Inflammatory macrophage treated with lipopolysaccharide for 4 hours (primary cell): ENCODE results near the gene PRAMEF9.
"Not testable (repeated sequence)": the region's sequence is repeated elsewhere in the genome, so short reads cannot be mapped to it uniquely, and the experiment has no call there.

Experiments used
- DNase-seq: peaks from one replicate; pipeline ENCODE4 v3.0.0-alpha.2; 2020

The PRAMEF9 gene

GRCh38 chr1:13171548-13171947 lies at the start of gene PRAMEF9:
TSS of gene PRAMEF9 (plus strand) at chr1:13171848. CDS start at chr1:13175281, 3,433 bp downstream.
- DNase-seq = not testable (repeated sequence)

- not testable (repeated sequence) for DNase-seq
These were observed 15.7 kb upstream of the PRAMEF9 start, which contains the start of gene PRAMEF26 for GRCh38 chr1:13155909-13156308. TSS of gene PRAMEF26 (minus strand) at chr1:13156009. CDS start at chr1:13153095, 2,914 bp downstream.

- DNase-seq = not testable (repeated sequence)
These were observed 6.1 kb upstream of the PRAMEF9 start, which contains the start of gene HNRNPCL4 for GRCh38 chr1:13165531-13165930. TSS of gene HNRNPCL4 (minus strand) at chr1:13165631. CDS start at chr1:13165467, 164 bp downstream.

GRCh38 chr1:13201309-13201708 lies 29.7 kb downstream of the PRAMEF9 start, which contains the start of gene PRAMEF13:
TSS of gene PRAMEF13 (minus strand) at chr1:13201409. CDS start at chr1:13199589, 1,820 bp downstream.
- DNase-seq = not testable (repeated sequence)

- not testable (repeated sequence) for DNase-seq
These were observed 37.1 kb downstream of the PRAMEF9 start for GRCh38 chr1:13208712-13209111.

- not testable (repeated sequence) for DNase-seq
These were observed 45.0 kb downstream of the PRAMEF9 start for GRCh38 chr1:13216619-13217018.

GRCh38 chr1:13219203-13219602 lies 47.6 kb downstream of the PRAMEF9 start:
- not testable (repeated sequence) for DNase-seq

- not testable (repeated sequence) for DNase-seq
These were observed 51.1 kb downstream of the PRAMEF9 start for GRCh38 chr1:13222788-13223187.

GRCh38 chr1:13224480-13225060 lies 52.9 kb downstream of the PRAMEF9 start:
- no peak for DNase-seq

- not testable (repeated sequence) for DNase-seq
These were observed 54.1 kb downstream of the PRAMEF9 start, which contains the start of gene PRAMEF18 for GRCh38 chr1:13225675-13226204. TSS of gene PRAMEF18 (minus strand) at chr1:13226154. CDS start at chr1:13226106, 48 bp downstream.

GRCh38 chr1:13227271-13228055 lies 55.8 kb downstream of the PRAMEF9 start:
- DNase-seq = not testable (repeated sequence)

- peak; percentile 27 for DNase-seq
These were observed 56.7 kb downstream of the PRAMEF9 start for GRCh38 chr1:13228343-13228781.
